H9 (cell line): Measurements from ENCODE around the gene LRRC7. TPM values are rescaled to one million over a fixed set of nuclear protein-coding genes. Genes with fewer than 3 reads are reported as not detected.

Experiments used
- DNase-seq: peaks from one replicate; pipeline ENCODE4 v3.0.0-alpha.2; 2017
- H2AFZ ChIP-seq: one replicate; pipeline ENCODE4 v1.6.1; 2013; ENCODE audit warnings: mild to moderate bottlenecking, low read length, control low read depth, moderate library complexity
- H2AK5ac ChIP-seq: 2 replicates; pipeline ENCODE4 v1.6.1; 2013; ENCODE audit warnings: low read length, control low read depth, mixed read lengths; ENCODE audit not compliant: insufficient read length
- H2BK120ac ChIP-seq: one replicate; pipeline ENCODE4 v1.6.1; 2013; ENCODE audit warnings: low read depth, mild to moderate bottlenecking, low read length, control low read depth, inconsistent platforms; ENCODE audit not compliant: poor library complexity, severe bottlenecking
- H2BK12ac ChIP-seq: 2 replicates; pipeline ENCODE4 v1.6.1; 2013; ENCODE audit warnings: low read length, control low read depth, mixed read lengths, low read depth; ENCODE audit not compliant: insufficient read length
- H2BK15ac ChIP-seq: 2 replicates; pipeline ENCODE4 v1.6.1; 2013; ENCODE audit warnings: low read depth, low read length, control low read depth
- H2BK20ac ChIP-seq: one replicate; pipeline ENCODE4 v1.6.1; 2013; ENCODE audit warnings: low read depth, mild to moderate bottlenecking, low read length, control low read depth, inconsistent platforms; ENCODE audit not compliant: poor library complexity, severe bottlenecking
- H2BK5ac ChIP-seq: 2 replicates; pipeline ENCODE4 v1.6.1; 2013; ENCODE audit warnings: low read length, control low read depth, mixed read lengths; ENCODE audit not compliant: insufficient read length
- H3K14ac ChIP-seq: 2 replicates; pipeline ENCODE4 v1.6.1; 2013; ENCODE audit warnings: low read length, control low read depth; ENCODE audit not compliant: insufficient read depth
- H3K18ac ChIP-seq: 2 replicates; pipeline ENCODE4 v1.6.1; 2013; ENCODE audit warnings: low read depth, mild to moderate bottlenecking, mixed read lengths, low read length, control low read depth; ENCODE audit not compliant: insufficient read length
- H3K23ac ChIP-seq: 2 replicates; pipeline ENCODE4 v1.6.1; 2013; ENCODE audit warnings: low read length, control low read depth, mixed read lengths, low read depth; ENCODE audit not compliant: insufficient read length
- H3K23me2 ChIP-seq: 2 replicates; pipeline ENCODE4 v1.6.1; 2013; ENCODE audit warnings: low read depth, mild to moderate bottlenecking, mixed read lengths, low read length, control low read depth; ENCODE audit not compliant: insufficient read length, poor library complexity, severe bottlenecking
- H3K27ac ChIP-seq: 2 replicates; pipeline ENCODE4 v1.5.1; 2013; ENCODE audit warnings: low read length, control low read depth, mixed read lengths, low read depth; ENCODE audit not compliant: insufficient read length
- H3K27me3 ChIP-seq: 2 replicates; pipeline ENCODE4 v1.6.1; 2013; ENCODE audit warnings: low read length, control low read depth, inconsistent platforms; ENCODE audit not compliant: insufficient read depth
- H3K4ac ChIP-seq: 2 replicates; pipeline ENCODE4 v1.6.1; 2013; ENCODE audit warnings: low read depth, mild to moderate bottlenecking, control low read depth, inconsistent platforms, low read length, moderate library complexity
- H3K4me1 ChIP-seq: 2 replicates; pipeline ENCODE4 v1.6.1; 2013; ENCODE audit warnings: low read length, control low read depth, inconsistent platforms; ENCODE audit not compliant: insufficient read depth
- H3K4me2 ChIP-seq: 2 replicates; pipeline ENCODE4 v1.6.1; 2013; ENCODE audit warnings: low read length, control low read depth, mixed read lengths; ENCODE audit not compliant: insufficient read length, insufficient read depth
- H3K56ac ChIP-seq: 2 replicates; pipeline ENCODE4 v1.6.1; 2013; ENCODE audit warnings: low read depth, mild to moderate bottlenecking, mixed read lengths, low read length, control low read depth; ENCODE audit not compliant: insufficient read length
- H3K79me1 ChIP-seq: 2 replicates; pipeline ENCODE4 v1.6.1; 2013; ENCODE audit warnings: low read depth, mild to moderate bottlenecking, moderate library complexity, low read length, control low read depth, inconsistent platforms; ENCODE audit not compliant: insufficient read depth, poor library complexity, severe bottlenecking
- H3K79me2 ChIP-seq: 2 replicates; pipeline ENCODE4 v1.6.1; 2013; ENCODE audit warnings: low read length, control low read depth, inconsistent platforms; ENCODE audit not compliant: insufficient read depth
- H3K9ac ChIP-seq: 2 replicates; pipeline ENCODE4 v1.6.1; 2013; ENCODE audit warnings: low read length, control low read depth, mixed read lengths; ENCODE audit not compliant: insufficient read length; ENCODE audit errors: extremely low read depth
- H3K9me3 ChIP-seq: one replicate; pipeline ENCODE4 v1.6.1; 2013; ENCODE audit warnings: low read depth, low read length, inconsistent platforms; ENCODE audit not compliant: control insufficient read depth
- H3T11ph ChIP-seq: one replicate; pipeline ENCODE4 v1.6.1; 2013; ENCODE audit warnings: mild to moderate bottlenecking, low read length, control low read depth, inconsistent platforms
- H4K20me1 ChIP-seq: one replicate; pipeline ENCODE4 v1.6.1; 2013; ENCODE audit not compliant: control insufficient read depth, insufficient read length, insufficient read depth
- H4K5ac ChIP-seq: 2 replicates; pipeline ENCODE4 v1.6.1; 2013; ENCODE audit warnings: low read depth, mild to moderate bottlenecking, mixed read lengths, low read length, control low read depth; ENCODE audit not compliant: insufficient read length
- H4K8ac ChIP-seq: replicated peaks from 2 replicates; pipeline ENCODE4 v1.6.1; 2013; ENCODE audit warnings: low read length, control low read depth, mixed read lengths, low read depth; ENCODE audit not compliant: insufficient read length
- H4K91ac ChIP-seq: 2 replicates; pipeline ENCODE4 v1.6.1; 2013; ENCODE audit warnings: low read depth, mild to moderate bottlenecking, moderate library complexity, mixed read lengths, low read length, control low read depth; ENCODE audit not compliant: insufficient read length
- H3K27ac Mint-ChIP-seq, 3 experiments: 2 replicates in 2 of 3; 3 replicates in 1 of 3; pipeline ENCODE4 v1.8.0; 2020 to 2021; ENCODE audit warnings: mixed read lengths in 3 of 3, mild to moderate bottlenecking in 1 of 3, moderate library complexity in 1 of 3
- H3K27me3 Mint-ChIP-seq: 2 replicates; pipeline ENCODE4 v1.8.0; 2021; ENCODE audit warnings: low read depth, mild to moderate bottlenecking, moderate library complexity, mixed read lengths
- H3K36me3 Mint-ChIP-seq, 3 experiments: 2 replicates in 2 of 3; 3 replicates in 1 of 3; pipeline ENCODE4 v1.8.0; 2020 to 2021; ENCODE audit warnings: low read depth in 3 of 3, mixed read lengths in 3 of 3; ENCODE audit not compliant: insufficient read depth in 1 of 3
- H3K4me1 Mint-ChIP-seq, 2 experiments: 2 replicates each; pipeline ENCODE4 v1.8.0; 2020; ENCODE audit warnings: mixed read lengths in 2 of 2
- H3K4me3 Mint-ChIP-seq, 2 experiments: 2 replicates in 1 of 2; 3 replicates in 1 of 2; pipeline ENCODE4 v1.8.0; 2020 to 2021; ENCODE audit warnings: mild to moderate bottlenecking in 2 of 2, mixed read lengths in 2 of 2, moderate library complexity in 1 of 2
- H3K9me3 Mint-ChIP-seq, 2 experiments: 2 replicates in 1 of 2; 3 replicates in 1 of 2; pipeline ENCODE4 v1.8.0; 2020; ENCODE audit warnings: mild to moderate bottlenecking in 2 of 2, mixed read lengths in 2 of 2, moderate library complexity in 1 of 2
- CTCF ChIP-seq: fragments of 200-600 bp; sonication (generic); conservative IDR thresholded peaks from 3 replicates; pipeline ENCODE4 v1.8.0; 2021; ENCODE audit warnings: antibody characterized with exemption, mild to moderate bottlenecking
- WGBS: extraction: QIAGEN DNeasy Blood & Tissue Kit; methylation state at CpG from one replicate; pipeline ENCODE4 v1.1.7; 2013; ENCODE audit warnings: missing lambda C conversion rate, low lambda C conversion rate, mixed read lengths; ENCODE audit not compliant: insufficient read length; ENCODE audit errors: extremely low coverage; 5-methylcytosine and 5-hydroxymethylcytosine counted together
- total RNA-seq: library from RNA; stranded (reverse); gene quantifications from 2 replicates; pipeline ENCODE4 v1.2.1, GENCODE V29; 2021

Gene LRRC7
- total RNA-seq, 1 experiment from 2014 or later, result not detected

GRCh38 chr1:69861641-69862040 is 293.9 kb downstream of the LRRC7 start:
- Mint-ChIP-seq H3K4me3 (no peak overlapping the region), H3K36me3 (no peaks in the 10 kb centered on the region), H3K4me1 (peaks cover 7 to 8% of the 10 kb centered on the region in 2 experiments), H3K27me3 (no peaks in the 10 kb centered on the region), H3K27ac (no peak overlapping the region), H3K9me3 (no peaks in the 10 kb centered on the region)
- no peak overlapping the region for H3K18ac ChIP-seq
- no peak overlapping the region for H4K91ac ChIP-seq
- H2BK15ac ChIP-seq, result no peak overlapping the region
- H2BK5ac ChIP-seq, result no peak overlapping the region
- H3K9me3 ChIP-seq, result no peaks in the 10 kb centered on the region
- H3K4me1 ChIP-seq, result no peaks in the 10 kb centered on the region; the same call in 1 of the 2 replicates
- H2BK20ac ChIP-seq, result no peak overlapping the region
- no peak overlapping the region for H4K8ac ChIP-seq
- no peaks in the 10 kb centered on the region for H3K27me3 ChIP-seq
- no peak overlapping the region for H3K23ac ChIP-seq
- no peak for TF ChIP-seq CTCF
- no peak overlapping the region for H3K27ac ChIP-seq
- H3K23me2 ChIP-seq, result no peaks in the 10 kb centered on the region
- no peak overlapping the region for H3K4ac ChIP-seq
- no peak overlapping the region for H3K9ac ChIP-seq
- no peak overlapping the region for H3T11ph ChIP-seq
- H2AFZ ChIP-seq, result no peak overlapping the region
- no peaks in the 10 kb centered on the region for H4K20me1 ChIP-seq
- no peak overlapping the region for H2AK5ac ChIP-seq
- H3K14ac ChIP-seq, result no peak overlapping the region
- H2BK12ac ChIP-seq, result no peak overlapping the region
- no peak overlapping the region for H3K56ac ChIP-seq
- H4K5ac ChIP-seq, result no peak overlapping the region
- WGBS, result no CpG with 5 or more reads among the region's 5 CpGs
- no peak for DNase-seq
- H3K79me1 ChIP-seq, result no peaks in the 10 kb centered on the region
- H3K4me2 ChIP-seq, result no peak overlapping the region
- no peak overlapping the region for H2BK120ac ChIP-seq
- H3K79me2 ChIP-seq, result no peaks in the 10 kb centered on the region
